B cell (primary cell): ENCODE data around the gene KIF26B. TPM values are rescaled to one million over a fixed set of nuclear protein-coding genes. Genes with fewer than 3 reads are reported as not detected.

ENCODE experiments used
- ATAC-seq: fragments of 200-7000 bp; cut with Tn5 transposase; one replicate; pipeline ENCODE4 v1.10.0; 2021; ENCODE audit warnings: low read depth, mild to moderate bottlenecking, moderate number of reproducible peaks, moderate library complexity
- CTCF ChIA-PET: fragments of 350-600 bp; sonication (Branson Sonifier 250); formaldehyde crosslinking; loops from one replicate; lab custom pipeline; 2021; ENCODE audit warnings: antibody characterized with exemption, inconsistent platforms; lab: Charles Lee
- POLR2A ChIA-PET: fragments of 350-600 bp; sonication (Branson Sonifier 250); formaldehyde crosslinking; loops from one replicate; lab custom pipeline; 2021; ENCODE audit warnings: antibody characterized with exemption; lab: Charles Lee
- DNase-seq: peaks from one replicate; pipeline ENCODE4 v3.0.0; 2013
- H2AFZ ChIP-seq: 2 replicates; pipeline ENCODE4 v1.6.1; 2012; ENCODE audit warnings: mild to moderate bottlenecking, low read depth, low read length; ENCODE audit not compliant: insufficient read depth, poor library complexity, severe bottlenecking
- H3K27ac ChIP-seq, 2 donors: 1 replicate in 1 of 2; 2 replicates in 1 of 2; pipeline ENCODE4 v1.5.1; 2012 to 2013; ENCODE audit warnings: low read length in 2 of 2, mild to moderate bottlenecking in 2 of 2, moderate library complexity in 1 of 2
- H3K27me3 ChIP-seq, 4 experiments: fragments of 200-600 bp in 1 of 4; sonication (generic) in 1 of 4; replicated peaks in 1 of 4; 1 replicate in 2 of 4; 2 replicates in 2 of 4; pipeline versions ENCODE4 v1.6.1 to v1.7.0; 2013 to 2016; ENCODE audit warnings: low read length in 3 of 4, mild to moderate bottlenecking in 2 of 4, mixed read lengths in 1 of 4, moderate library complexity in 1 of 4; ENCODE audit not compliant: insufficient read depth in 4 of 4, control insufficient read depth in 3 of 4; ENCODE audit errors: control extremely low read depth in 1 of 4
- H3K36me3 ChIP-seq, 2 experiments: replicated peaks in 1 of 2; 1 replicate in 1 of 2; 2 replicates in 1 of 2; pipeline versions ENCODE4 v1.6.1 to v1.7.1; 2013; ENCODE audit warnings: low read length in 1 of 2; ENCODE audit not compliant: insufficient read depth in 2 of 2, control insufficient read depth in 1 of 2; ENCODE audit errors: control extremely low read depth in 1 of 2, extremely low read depth in 1 of 2
- H3K4me1 ChIP-seq, 2 donors: fragments of 200-600 bp in 1 of 2; sonication (generic) in 1 of 2; 1 replicate in 1 of 2; 2 replicates in 1 of 2; pipeline versions ENCODE4 v1.5.1 to v1.6.1; 2013 to 2017; ENCODE audit warnings: low read length in 2 of 2; ENCODE audit not compliant: control insufficient read depth in 2 of 2, insufficient read depth in 2 of 2
- H3K4me2 ChIP-seq: replicated peaks from 2 replicates; pipeline ENCODE3; 2012; ENCODE audit warnings: mild to moderate bottlenecking, low read depth, low read length; ENCODE audit not compliant: poor library complexity, severe bottlenecking
- H3K4me3 ChIP-seq, 5 experiments: fragments of 200-600 bp in 1 of 5; sonication (generic) in 1 of 5; 1 replicate in 3 of 5; 2 replicates in 2 of 5; pipeline versions ENCODE4 v1.5.1 to v1.7.0; 2011 to 2016; ENCODE audit warnings: low read length in 4 of 5, mild to moderate bottlenecking in 4 of 5, low read depth in 2 of 5, control low read depth in 1 of 5, moderate library complexity in 1 of 5; ENCODE audit not compliant: insufficient read depth in 1 of 5; ENCODE audit errors: control extremely low read depth in 1 of 5, extremely low read depth in 1 of 5
- H3K79me2 ChIP-seq: fragments of 200-600 bp; sonication (generic); one replicate; pipeline ENCODE4 v1.6.0; 2016; ENCODE audit warnings: low read length; ENCODE audit not compliant: control insufficient read depth, insufficient read depth
- H3K9ac ChIP-seq: fragments of 200-600 bp; sonication (generic); 2 replicates; pipeline ENCODE4 v1.6.1; 2017; ENCODE audit warnings: mild to moderate bottlenecking, low read length, moderate library complexity
- H3K9me3 ChIP-seq, 3 donors: one replicate each; pipeline versions ENCODE4 v1.6.1 to v1.7.1; 2013; ENCODE audit warnings: low read length in 2 of 3; ENCODE audit not compliant: control insufficient read depth in 2 of 3, insufficient read depth in 1 of 3; ENCODE audit errors: control extremely low read depth in 1 of 3
- H4K20me1 ChIP-seq: 2 replicates; pipeline ENCODE4 v1.6.0; 2012; ENCODE audit warnings: mild to moderate bottlenecking, low read length; ENCODE audit not compliant: insufficient read depth, control insufficient read depth, poor library complexity, severe bottlenecking
- H3K27ac Mint-ChIP-seq: one replicate; pipeline ENCODE4 v1.8.0; 2021; ENCODE audit warnings: mixed read lengths
- H3K27me3 Mint-ChIP-seq: one replicate; pipeline ENCODE4 v1.8.0; 2021; ENCODE audit warnings: mixed read lengths
- H3K4me1 Mint-ChIP-seq: one replicate; pipeline ENCODE4 v1.8.0; 2021; ENCODE audit warnings: mixed read lengths
- H3K4me3 Mint-ChIP-seq: one replicate; pipeline ENCODE4 v1.8.0; 2021; ENCODE audit warnings: mixed read lengths
- H3K9me3 Mint-ChIP-seq: one replicate; pipeline ENCODE4 v1.8.0; 2022; ENCODE audit warnings: mixed read lengths; ENCODE audit not compliant: insufficient read depth
- CTCF ChIP-seq: fragments of 200-600 bp; IDR thresholded peaks from one replicate; pipeline ENCODE4 v1.8.0; 2022; ENCODE audit warnings: antibody characterized with exemption, mild to moderate bottlenecking
- EZH2 ChIP-seq: IDR thresholded peaks from 2 replicates; pipeline ENCODE4 v1.6.1; 2012; ENCODE audit warnings: borderline replicate concordance, low read depth, mild to moderate bottlenecking, moderate library complexity, low read length; ENCODE audit not compliant: insufficient read depth, poor library complexity, severe bottlenecking
- WGBS: methylation state at CpG from one replicate; pipeline ENCODE4 v1.1.5; 2013; ENCODE audit warnings: missing lambda C conversion rate; ENCODE audit not compliant: insufficient coverage; 5-methylcytosine and 5-hydroxymethylcytosine counted together
- intact Hi-C: fragments of 100-400 bp; cut with micrococcal nuclease; formaldehyde crosslinking; loops from one replicate; pipeline ENCODE4 v1.10.0; 2022
- polyA plus RNA-seq: library from polyadenylated mRNA; depleted of rRNA; stranded (reverse); fragments of >200 nt; gene quantifications from 2 replicates; pipeline ENCODE4 v1.2.3, GENCODE V29; 2012
- total RNA-seq, 2 donors: library from RNA; stranded (reverse); fragments of 120-200 nt in 1 of 2; gene quantifications; 1 replicate in 1 of 2; 2 replicates in 1 of 2; pipeline versions ENCODE4 v1.2.3 to v1.2.4, GENCODE V29; 2013 to 2022

Gene KIF26B
- total and polyA plus RNA-seq, 2 donors (not counting 1 experiment from before 2014, with no cell fraction given), result 0.62 TPM; not detected in 1

- intact Hi-C loops, result no loop called here
- no peaks in the 10 kb centered on the region for H3K27me3 ChIP-seq
- H3K79me2 ChIP-seq, result no peaks in the 10 kb centered on the region
- POLR2A ChIA-PET, result no interaction called here
- H3K27ac ChIP-seq, result no peak overlapping the region
- H3K9me3 ChIP-seq, result peaks cover 0 to 9% (median 0%) of the 10 kb centered on the region in 3 donors
- no peaks in the 10 kb centered on the region for H3K9me3 Mint-ChIP-seq
- CTCF ChIA-PET, result no interaction called here
- no peak for DNase-seq
- no peak overlapping the region for H3K9ac ChIP-seq
- no peak for TF ChIP-seq CTCF
- no peak overlapping the region for H3K4me2 ChIP-seq
- 94% methylated on average over 5 of the region's 6 CpGs for WGBS
- H3K4me1 Mint-ChIP-seq, result no peaks in the 10 kb centered on the region
- H3K4me3 Mint-ChIP-seq, result no peak overlapping the region
- no peak overlapping the region for H2AFZ ChIP-seq
- no peaks in the 10 kb centered on the region for H3K36me3 ChIP-seq
- H3K4me3 ChIP-seq, result no peak overlapping the region
- H3K27me3 Mint-ChIP-seq, result no peaks in the 10 kb centered on the region
- H3K4me1 ChIP-seq, result no peaks in the 10 kb centered on the region
- no peak for ATAC-seq
- H3K27ac Mint-ChIP-seq, result no peak overlapping the region
- H4K20me1 ChIP-seq, result no peaks in the 10 kb centered on the region
Measured at GRCh38 chr1:245469006-245469405, 314.2 kb downstream of the KIF26B start.

- CTCF ChIA-PET, result no interaction called here
- POLR2A ChIA-PET, result no interaction called here
- DNase-seq, result no peak
Measured at GRCh38 chr1:245469734-245470133, 314.9 kb downstream of the KIF26B start.

More at GRCh38 chr1:245469734-245470133, 314.9 kb downstream of the KIF26B start:
- H3K36me3 ChIP-seq, result no peaks in the 10 kb centered on the region
- no peak for ATAC-seq
- H3K27ac Mint-ChIP-seq, result no peak overlapping the region
- intact Hi-C loops, result no loop called here
- H3K4me3 ChIP-seq, result no peak overlapping the region
- H3K79me2 ChIP-seq, result no peaks in the 10 kb centered on the region
- H3K4me1 ChIP-seq, result no peaks in the 10 kb centered on the region
- no peaks in the 10 kb centered on the region for H3K9me3 Mint-ChIP-seq
- H3K4me3 Mint-ChIP-seq, result no peak overlapping the region
- H3K27me3 Mint-ChIP-seq, result peaks cover 2% of the 10 kb centered on the region
- H3K27me3 ChIP-seq, result no peaks in the 10 kb centered on the region
- H4K20me1 ChIP-seq, result no peaks in the 10 kb centered on the region
- no peak for TF ChIP-seq EZH2
- no peak for TF ChIP-seq CTCF
- H3K4me2 ChIP-seq, result no peak overlapping the region
- peaks cover 0 to 4% (median 0%) of the 10 kb centered on the region in 3 donors for H3K9me3 ChIP-seq
- H3K4me1 Mint-ChIP-seq, result no peaks in the 10 kb centered on the region
- 96% methylated on average over 6 of the region's 6 CpGs for WGBS
- no peak overlapping the region for H2AFZ ChIP-seq
- H3K9ac ChIP-seq, result no peak overlapping the region
- H3K27ac ChIP-seq, result no peak overlapping the region
